Measurements from ENCODE around the gene CCDC146.

The CCDC146 gene

DNA sequence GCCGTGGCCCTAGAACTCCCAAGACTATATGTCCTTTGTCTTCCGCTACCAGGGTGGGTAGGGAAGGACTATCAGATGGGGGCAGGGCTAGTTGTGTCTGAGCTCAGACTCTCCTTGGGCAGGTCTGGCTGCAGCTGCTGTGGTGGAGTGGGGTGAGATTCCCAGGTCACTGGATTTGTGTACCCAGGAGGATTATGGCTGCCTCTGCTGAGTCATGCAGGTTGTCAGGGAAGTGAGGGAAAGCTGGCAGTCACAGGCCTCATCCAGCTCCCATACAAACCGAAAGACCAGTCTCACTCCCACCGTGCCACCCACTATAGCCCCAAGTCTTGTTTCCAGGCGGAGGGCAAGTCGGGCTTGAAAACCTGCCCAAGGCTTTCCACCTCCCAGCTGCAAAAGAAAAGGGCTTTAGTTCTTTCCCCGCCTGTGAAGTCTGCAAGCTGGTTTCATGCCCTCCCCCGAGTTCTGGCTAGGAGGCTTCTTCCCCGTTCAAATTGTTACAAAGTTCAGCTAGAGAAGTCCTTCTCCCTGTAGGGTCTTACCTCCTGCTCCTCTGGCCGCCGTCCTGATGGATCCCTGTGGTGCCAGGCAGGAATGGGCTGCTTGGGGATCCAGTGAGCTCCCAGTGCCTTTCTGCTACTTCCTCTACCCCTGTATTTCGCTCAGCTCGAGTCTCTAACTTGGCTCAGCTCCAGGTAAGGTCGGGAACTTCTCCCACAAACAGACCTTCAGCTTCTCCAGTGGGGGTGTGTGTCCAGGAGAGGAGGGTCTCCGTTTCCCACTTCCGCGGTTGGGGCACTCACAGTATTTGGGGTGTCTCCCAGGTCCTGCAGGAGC lies 184.0 kb downstream of the CCDC146 start:
- Mint-ChIP-seq H3K27me3 (no peaks in the 10 kb centered on the region), H3K27ac (no peak overlapping the region), H3K9me3 (peaks cover 17% of the 10 kb centered on the region), H3K36me3 (ENCODE audit: low read depth) (peaks cover 57% of the 10 kb centered on the region), H3K4me3 (no peak overlapping the region), H3K4me1 (ENCODE audit: low read depth) (peaks cover 3% of the 10 kb centered on the region)

DNA sequence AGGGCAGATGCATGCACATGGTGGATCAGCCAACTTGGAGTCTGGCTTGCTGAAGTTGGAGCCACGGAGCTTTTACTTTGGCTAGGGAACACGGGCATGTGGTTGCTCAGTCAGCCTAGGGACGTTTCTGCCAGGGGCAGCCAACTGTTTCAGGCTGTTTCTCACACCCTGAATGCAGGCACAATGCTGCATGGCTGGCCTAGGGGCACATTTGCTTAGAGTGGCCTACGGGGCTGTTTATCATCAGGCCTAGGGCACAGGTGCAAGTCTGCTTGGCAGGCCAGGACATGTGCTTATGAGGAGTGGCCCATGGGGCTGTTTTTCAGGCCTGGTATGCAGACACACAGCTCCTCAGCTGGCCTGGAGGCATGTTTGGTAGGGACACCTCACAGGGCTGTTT lies 186.4 kb downstream of the CCDC146 start:
- Mint-ChIP-seq H3K9me3 (peaks cover 6% of the 10 kb centered on the region), H3K4me1 (ENCODE audit: low read depth) (peaks cover 3% of the 10 kb centered on the region), H3K4me3 (no peak overlapping the region), H3K27me3 (no peaks in the 10 kb centered on the region), H3K36me3 (ENCODE audit: low read depth) (peaks cover 39% of the 10 kb centered on the region), H3K27ac (no peak overlapping the region)

DNA sequence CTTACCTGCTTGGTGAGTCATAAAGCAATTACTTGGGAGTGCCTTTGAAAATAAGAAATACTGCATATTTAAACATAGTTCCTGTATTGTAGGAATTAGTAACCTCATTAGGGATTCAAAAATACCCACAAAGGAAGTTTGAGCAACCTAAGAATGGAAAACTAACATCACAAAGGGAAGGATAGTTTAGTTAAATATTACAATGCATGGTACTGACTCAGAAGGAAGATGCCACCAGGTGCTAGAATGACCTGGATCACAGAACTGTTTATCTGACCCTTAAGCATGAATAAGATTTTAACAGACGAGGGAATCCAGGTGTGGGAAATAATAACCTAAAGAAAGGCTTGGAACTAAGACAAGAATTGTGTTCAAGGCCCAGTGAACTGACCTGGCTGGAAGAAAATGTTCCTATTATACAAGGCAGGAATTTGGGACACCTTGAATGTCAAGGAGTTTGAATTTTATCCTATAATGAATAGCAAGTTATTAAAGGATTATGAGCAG lies 187.4 kb downstream of the CCDC146 start:
- Mint-ChIP-seq H3K36me3 (ENCODE audit: low read depth) (peaks cover 32% of the 10 kb centered on the region), H3K4me3 (no peak overlapping the region)

DNA sequence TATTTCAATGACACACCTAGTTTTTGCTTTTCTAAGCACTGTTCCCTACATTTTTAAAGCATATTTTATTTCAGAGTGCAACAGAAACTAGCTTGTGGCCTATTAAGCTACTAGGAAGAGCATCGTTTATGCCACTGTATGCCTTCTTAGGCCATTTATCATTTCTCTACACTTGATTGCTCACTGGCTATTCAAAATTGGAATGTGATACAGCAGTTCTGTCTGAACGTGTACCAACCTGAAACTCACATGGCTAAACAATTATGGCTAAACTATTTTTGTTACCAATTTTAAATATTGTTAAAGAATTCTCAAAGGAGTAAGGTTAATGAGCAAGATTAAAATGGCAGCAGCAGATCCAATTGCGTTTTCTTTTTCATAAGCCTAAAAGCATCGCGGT lies 188.6 kb downstream of the CCDC146 start:
- peaks cover 3% of the 10 kb centered on the region for H3K4me1 Mint-ChIP-seq (ENCODE audit: low read depth)
- H3K36me3 Mint-ChIP-seq (ENCODE audit: low read depth): peaks cover 30% of the 10 kb centered on the region
- H3K4me3 Mint-ChIP-seq: no peak overlapping the region
- no peaks in the 10 kb centered on the region for H3K27me3 Mint-ChIP-seq
- H3K9me3 Mint-ChIP-seq: no peaks in the 10 kb centered on the region
- no peak overlapping the region for H3K27ac Mint-ChIP-seq

More for the DNA sequence above, 187.4 kb downstream of the CCDC146 start:
- Mint-ChIP-seq H3K27me3 (no peaks in the 10 kb centered on the region), H3K27ac (no peak overlapping the region), H3K4me1 (ENCODE audit: low read depth) (peaks cover 3% of the 10 kb centered on the region), H3K9me3 (peaks cover 6% of the 10 kb centered on the region)

DNA sequence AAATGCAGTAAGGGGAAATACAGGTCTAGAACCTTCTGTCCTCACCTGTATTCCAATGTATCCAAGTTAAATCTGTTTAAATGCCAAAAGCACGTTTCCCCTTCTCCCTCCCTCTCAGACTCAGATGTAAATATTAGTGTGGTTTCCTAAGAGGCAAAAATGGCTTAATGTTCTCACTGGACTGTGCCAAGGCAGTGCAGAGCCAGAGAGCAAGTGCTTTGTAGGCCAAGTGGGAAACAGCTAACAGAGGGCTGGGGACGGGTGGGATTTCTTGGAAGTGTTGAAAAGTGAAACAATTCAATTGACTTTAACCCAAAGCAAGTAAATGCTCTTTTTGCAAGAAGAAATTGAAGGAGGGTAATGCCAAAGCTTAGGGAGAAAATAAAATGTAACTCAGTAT lies 190.7 kb downstream of the CCDC146 start:
- Mint-ChIP-seq H3K4me1 (ENCODE audit: low read depth) (peaks cover 3% of the 10 kb centered on the region), H3K36me3 (ENCODE audit: low read depth) (peaks cover 45% of the 10 kb centered on the region), H3K27me3 (no peaks in the 10 kb centered on the region), H3K9me3 (no peaks in the 10 kb centered on the region), H3K27ac (no peak overlapping the region), H3K4me3 (no peak overlapping the region)

DNA sequence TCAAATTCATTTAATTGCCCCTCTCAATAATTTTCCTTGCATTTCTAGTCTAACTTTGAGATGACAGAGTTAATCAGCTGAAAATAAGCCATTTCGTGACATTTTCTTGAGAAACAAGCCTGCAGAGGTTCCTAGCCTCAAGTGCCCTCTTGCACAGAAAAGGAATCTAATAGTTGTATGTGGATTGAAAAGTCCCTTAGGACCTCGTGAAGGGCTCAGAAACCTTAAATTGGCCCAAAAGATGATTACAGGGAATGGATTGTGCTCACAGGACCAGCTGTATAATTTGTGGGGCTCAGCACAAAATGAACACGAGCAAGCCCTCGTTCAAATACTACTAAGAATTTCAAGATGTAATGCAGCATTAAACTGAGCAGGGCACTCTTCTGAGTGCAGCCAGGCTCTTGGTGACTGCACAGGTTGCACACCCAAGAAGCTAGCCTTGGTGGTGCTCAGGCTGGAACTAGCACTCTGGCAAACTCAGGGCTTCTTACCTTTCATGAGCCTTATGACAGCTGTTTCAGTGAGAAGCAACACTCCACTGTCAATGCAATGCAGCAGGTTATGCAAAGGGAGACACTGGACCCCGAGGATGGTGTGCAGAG lies 191.6 kb downstream of the CCDC146 start:
- H3K36me3 Mint-ChIP-seq (ENCODE audit: low read depth): peaks cover 53% of the 10 kb centered on the region
- H3K4me1 Mint-ChIP-seq (ENCODE audit: low read depth): peaks cover 3% of the 10 kb centered on the region
- no peak overlapping the region for H3K4me3 Mint-ChIP-seq
- no peaks in the 10 kb centered on the region for H3K9me3 Mint-ChIP-seq
- no peaks in the 10 kb centered on the region for H3K27me3 Mint-ChIP-seq
- no peak overlapping the region for H3K27ac Mint-ChIP-seq

DNA sequence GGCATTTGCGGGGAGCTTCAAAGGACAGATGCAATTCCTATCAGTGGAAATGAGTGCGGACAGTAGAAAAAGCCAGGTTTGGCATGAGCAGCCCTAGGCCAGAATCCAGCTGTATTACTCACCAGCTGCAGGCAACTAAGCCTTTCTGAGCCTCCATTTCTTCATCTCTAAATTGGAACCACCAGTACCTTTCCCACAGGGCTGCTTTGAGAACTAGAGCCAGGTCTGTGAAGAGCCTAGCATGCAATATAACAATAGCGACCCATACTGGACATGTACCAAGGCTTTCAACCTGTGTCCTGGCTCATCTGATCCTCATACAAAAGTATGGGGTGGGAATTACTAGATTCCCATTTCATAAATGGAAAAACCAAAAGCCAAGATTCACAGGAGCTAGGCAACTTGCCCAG lies 192.8 kb downstream of the CCDC146 start:
- no peaks in the 10 kb centered on the region for H3K27me3 Mint-ChIP-seq
- H3K4me1 Mint-ChIP-seq (ENCODE audit: low read depth): no peaks in the 10 kb centered on the region
- no peak overlapping the region for H3K4me3 Mint-ChIP-seq
- H3K36me3 Mint-ChIP-seq (ENCODE audit: low read depth): peaks cover 59% of the 10 kb centered on the region
- no peak overlapping the region for H3K27ac Mint-ChIP-seq
- no peaks in the 10 kb centered on the region for H3K9me3 Mint-ChIP-seq

DNA sequence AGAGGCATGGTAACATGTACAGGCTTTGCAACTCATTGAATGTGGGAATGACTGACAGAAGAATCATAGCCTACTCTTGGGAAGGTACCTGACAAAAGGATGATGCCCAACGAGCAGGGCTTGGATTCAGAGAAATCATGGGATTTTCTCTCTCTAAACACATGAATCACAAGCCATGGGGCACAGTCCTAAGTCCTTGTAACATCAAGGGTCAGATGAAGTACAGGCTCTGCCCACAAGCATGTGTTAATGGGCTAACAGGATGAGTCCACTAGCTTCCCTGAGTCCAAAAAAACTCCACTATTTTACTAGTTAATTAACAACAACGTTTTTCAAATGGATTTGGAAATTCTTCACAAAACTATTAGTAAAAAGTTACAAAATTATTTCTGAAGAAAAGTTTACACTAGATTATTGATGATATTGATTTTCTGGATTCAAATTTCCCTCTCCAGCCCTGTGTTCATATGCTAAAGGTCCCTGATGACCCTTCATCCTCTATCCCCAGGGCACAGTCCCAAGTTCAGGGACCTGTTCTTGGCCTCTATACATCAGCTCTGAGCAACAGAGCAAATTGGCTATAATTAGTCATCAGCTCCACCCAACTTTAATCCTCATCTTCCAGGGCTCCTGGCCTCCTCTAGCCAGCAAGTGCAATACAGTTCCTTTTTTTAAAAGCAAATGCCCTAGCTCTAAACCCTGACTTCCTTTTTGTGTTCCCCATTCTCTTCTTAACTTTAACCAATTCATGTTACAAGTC lies 194.0 kb downstream of the CCDC146 start:
- Mint-ChIP-seq H3K27ac (no peak overlapping the region), H3K4me1 (ENCODE audit: low read depth) (no peaks in the 10 kb centered on the region), H3K27me3 (no peaks in the 10 kb centered on the region), H3K9me3 (no peaks in the 10 kb centered on the region), H3K4me3 (no peak overlapping the region), H3K36me3 (ENCODE audit: low read depth) (peaks cover 53% of the 10 kb centered on the region)

DNA sequence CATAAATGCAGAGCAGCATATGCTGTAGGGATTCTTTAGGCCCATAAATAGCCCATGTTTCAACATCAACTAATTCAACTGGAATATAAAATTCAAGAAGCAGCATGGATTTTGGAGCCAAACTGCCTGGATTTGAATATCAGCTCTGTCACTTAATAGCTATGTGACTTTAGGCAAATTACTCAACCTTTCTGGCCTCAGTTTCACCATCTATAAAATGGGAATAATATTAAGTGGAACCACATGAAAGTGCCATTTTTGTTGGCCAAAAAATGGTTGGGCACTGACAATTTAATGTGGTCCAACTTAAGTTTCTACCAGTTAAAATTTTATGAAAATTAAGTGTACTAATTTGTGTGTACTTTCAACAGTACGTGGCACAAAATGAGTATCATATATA lies 195.6 kb downstream of the CCDC146 start:
- H3K4me1 Mint-ChIP-seq (ENCODE audit: low read depth): no peaks in the 10 kb centered on the region

DNA sequence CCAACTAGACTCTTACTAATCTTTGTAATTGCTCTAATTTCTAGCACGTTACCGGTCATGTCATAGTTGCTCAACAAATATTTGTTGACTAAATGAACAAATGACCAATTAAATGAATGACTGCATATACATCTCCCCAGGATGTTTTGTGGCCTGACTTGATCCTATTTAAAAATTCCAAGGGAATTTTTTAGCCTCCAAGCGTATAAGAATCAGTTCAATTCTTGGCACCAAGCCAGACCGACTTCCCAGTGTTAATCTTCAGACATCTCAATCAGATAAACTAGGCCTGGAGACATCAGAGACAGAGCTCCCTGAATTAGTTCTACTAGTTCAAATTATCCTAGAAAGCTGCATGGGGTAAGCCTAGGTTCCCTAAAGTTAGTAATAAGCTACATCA lies 197.7 kb downstream of the CCDC146 start:
- Mint-ChIP-seq H3K27ac (no peak overlapping the region), H3K36me3 (ENCODE audit: low read depth) (peaks cover 47% of the 10 kb centered on the region), H3K4me1 (ENCODE audit: low read depth) (no peaks in the 10 kb centered on the region), H3K4me3 (no peak overlapping the region), H3K27me3 (no peaks in the 10 kb centered on the region), H3K9me3 (no peaks in the 10 kb centered on the region)

More for the DNA sequence above, 195.6 kb downstream of the CCDC146 start:
- no peak overlapping the region for H3K4me3 Mint-ChIP-seq
- H3K9me3 Mint-ChIP-seq: no peaks in the 10 kb centered on the region
- H3K27ac Mint-ChIP-seq: no peak overlapping the region
- no peaks in the 10 kb centered on the region for H3K27me3 Mint-ChIP-seq
- H3K36me3 Mint-ChIP-seq (ENCODE audit: low read depth): peaks cover 52% of the 10 kb centered on the region

DNA sequence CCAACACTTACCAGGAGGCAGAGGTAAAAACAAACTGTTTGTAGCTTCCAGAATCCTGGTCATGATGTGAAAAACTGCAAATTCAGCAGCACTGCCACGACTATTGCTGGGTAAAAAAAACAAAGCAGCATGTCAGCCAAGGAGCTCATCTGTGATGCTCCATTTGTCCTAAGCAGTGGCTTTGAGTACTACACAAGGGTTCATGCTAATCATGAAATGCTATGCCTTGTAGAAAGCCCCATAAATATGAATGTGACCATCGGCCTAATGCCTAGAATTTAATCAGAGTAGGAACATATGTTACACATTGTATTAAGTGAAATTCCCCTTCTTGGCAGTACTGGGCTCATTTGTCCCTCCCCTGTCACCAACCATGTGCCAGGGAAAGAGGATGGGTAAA lies 198.3 kb downstream of the CCDC146 start:
- H3K36me3 Mint-ChIP-seq (ENCODE audit: low read depth): peaks cover 43% of the 10 kb centered on the region
- no peak overlapping the region for H3K27ac Mint-ChIP-seq
- H3K4me3 Mint-ChIP-seq: no peak overlapping the region
- H3K27me3 Mint-ChIP-seq: no peaks in the 10 kb centered on the region
- H3K4me1 Mint-ChIP-seq (ENCODE audit: low read depth): peaks cover under 1% of the 10 kb centered on the region
- H3K9me3 Mint-ChIP-seq: no peaks in the 10 kb centered on the region

DNA sequence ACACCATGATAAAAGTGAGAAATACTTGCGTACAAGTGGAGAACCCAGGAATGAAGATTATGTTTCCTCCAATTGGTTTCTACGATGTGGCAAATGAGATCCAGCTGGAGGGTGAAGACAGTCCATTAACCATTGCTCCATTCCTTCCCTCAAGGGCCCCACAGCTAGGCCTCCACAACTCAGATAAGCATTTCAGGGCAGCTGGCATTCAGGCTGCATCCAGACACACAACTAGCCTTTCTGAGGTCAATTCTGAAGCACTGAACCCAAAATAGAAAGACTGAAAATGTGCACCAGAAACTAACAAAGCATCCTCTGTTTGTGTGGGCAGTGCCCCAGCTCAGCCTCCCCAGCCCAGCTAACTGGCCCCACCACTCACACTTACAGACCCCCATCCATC lies 198.9 kb downstream of the CCDC146 start:
- Mint-ChIP-seq H3K36me3 (ENCODE audit: low read depth) (peaks cover 40% of the 10 kb centered on the region), H3K4me3 (no peak overlapping the region), H3K4me1 (ENCODE audit: low read depth) (peaks cover 6% of the 10 kb centered on the region), H3K27ac (no peak overlapping the region), H3K27me3 (no peaks in the 10 kb centered on the region), H3K9me3 (no peaks in the 10 kb centered on the region)

DNA sequence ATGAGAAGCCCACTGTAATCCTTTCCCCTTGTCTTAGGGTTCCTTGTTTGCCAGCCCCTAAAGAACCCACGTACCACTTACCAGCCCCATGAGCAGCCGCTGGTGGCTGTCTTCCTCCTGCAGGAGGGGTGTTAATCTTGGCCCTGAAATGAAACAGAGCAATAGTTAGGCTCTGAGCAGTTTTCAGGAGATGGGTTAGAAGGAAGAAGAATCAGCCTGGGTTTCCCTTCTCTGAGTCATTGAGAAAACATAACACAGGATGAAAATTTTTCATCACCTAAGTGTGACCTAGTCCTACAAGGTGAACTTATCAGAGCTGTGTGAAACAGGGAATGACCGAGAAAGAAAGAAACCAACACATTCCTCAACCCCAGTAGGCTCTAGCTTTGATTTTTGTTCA lies 203.7 kb downstream of the CCDC146 start:
- peaks cover 6% of the 10 kb centered on the region for H3K36me3 Mint-ChIP-seq (ENCODE audit: low read depth)
- peaks cover 52% of the 10 kb centered on the region for H3K4me1 Mint-ChIP-seq (ENCODE audit: low read depth)
- H3K27ac Mint-ChIP-seq: no peak overlapping the region
- H3K9me3 Mint-ChIP-seq: no peaks in the 10 kb centered on the region
- H3K4me3 Mint-ChIP-seq: no peak overlapping the region
- H3K27me3 Mint-ChIP-seq: no peaks in the 10 kb centered on the region

DNA sequence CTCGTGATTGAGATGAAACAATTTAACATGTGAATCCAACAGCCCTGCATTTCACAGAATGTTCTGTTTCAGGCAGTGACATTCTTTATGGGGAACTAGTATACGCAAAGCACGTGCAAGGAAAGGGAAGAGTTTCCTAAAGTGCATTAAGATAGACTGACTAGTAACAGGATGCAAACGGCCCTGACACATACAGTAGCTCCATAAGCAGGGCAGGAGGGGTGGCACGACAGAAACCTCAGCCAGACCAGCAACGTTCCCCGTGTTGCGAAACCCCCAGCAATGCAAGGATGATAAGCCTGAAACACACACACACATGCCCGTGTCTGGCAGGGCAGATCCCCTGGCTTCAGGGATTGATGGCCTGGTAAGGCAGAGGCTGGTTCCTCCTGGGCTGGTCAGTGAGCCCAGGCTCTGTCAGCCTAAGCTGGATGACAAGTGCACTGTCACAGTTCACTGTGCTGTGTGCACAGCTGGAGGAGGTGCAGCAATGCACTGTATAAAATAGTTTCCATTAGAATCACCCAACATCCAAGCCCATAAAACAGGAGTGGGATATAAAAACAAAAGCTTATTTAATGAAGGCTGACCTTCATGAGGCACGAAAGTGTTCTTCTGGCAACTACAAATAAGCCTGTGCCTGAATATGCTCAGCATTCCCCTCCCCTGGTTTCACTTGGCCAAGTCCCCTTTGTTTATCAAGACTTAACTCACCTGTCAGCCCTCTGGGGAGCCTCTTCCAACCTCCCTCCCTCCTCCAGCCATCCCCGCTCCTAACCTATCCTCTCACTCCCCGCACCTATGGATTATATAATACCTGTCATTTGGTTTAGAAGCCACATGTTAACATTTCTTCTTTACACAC lies 204.9 kb downstream of the CCDC146 start:
- Mint-ChIP-seq H3K27me3 (no peaks in the 10 kb centered on the region), H3K27ac (peak overlapping the region; percentile 88), H3K9me3 (no peaks in the 10 kb centered on the region), H3K4me1 (ENCODE audit: low read depth) (peaks cover 62% of the 10 kb centered on the region), H3K36me3 (ENCODE audit: low read depth) (peaks cover 3% of the 10 kb centered on the region), H3K4me3 (peak overlapping the region; percentile 67)
